VCaP (cell line): Measurements from ENCODE around the gene GTPBP2.

Experiments
- H3K27ac ChIP-seq: fragments of 450-650 bp; 2 replicates; pipeline ENCODE4 v1.5.1; 2017
- CTCF ChIP-seq: fragments of 450-650 bp; conservative IDR thresholded peaks from 2 replicates; pipeline ENCODE4 v1.5.1; 2017; ENCODE audit warnings: mild to moderate bottlenecking, moderate library complexity

Gene GTPBP2

GRCh38 chr6:43613721-43614395, 15.2 kb downstream of the GTPBP2 start:
- no peak for TF ChIP-seq CTCF
- peak overlapping the region; percentile 8 for H3K27ac ChIP-seq

- TF ChIP-seq CTCF: no peak
- no peak overlapping the region for H3K27ac ChIP-seq
These were observed 18.6 kb downstream of the GTPBP2 start for GRCh38 chr6:43610431-43610830.

- H3K27ac ChIP-seq: no peak overlapping the region
- no peak for TF ChIP-seq CTCF
These were observed 19.7 kb downstream of the GTPBP2 start for GRCh38 chr6:43609402-43609801.

- TF ChIP-seq CTCF: no peak
- H3K27ac ChIP-seq: no peak overlapping the region
These were observed 20.3 kb downstream of the GTPBP2 start for GRCh38 chr6:43608807-43609206.

- peak; percentile 97 for TF ChIP-seq CTCF
- H3K27ac ChIP-seq: no peak overlapping the region
These were observed 20.7 kb downstream of the GTPBP2 start for GRCh38 chr6:43608310-43608763.

GRCh38 chr6:43606019-43606418, 23.0 kb downstream of the GTPBP2 start:
- no peak overlapping the region for H3K27ac ChIP-seq
- TF ChIP-seq CTCF: no peak

GRCh38 chr6:43604174-43604573, 24.9 kb downstream of the GTPBP2 start:
- no peak for TF ChIP-seq CTCF
- no peak overlapping the region for H3K27ac ChIP-seq
